Mucosa of rectum (tissue), 2 donors: ENCODE measurements around the gene C2CD2L.
"Not testable (repeated sequence)": the region's sequence is repeated elsewhere in the genome, so short reads cannot be mapped to it uniquely, and the experiment has no call there.

ENCODE experiments used
- H3K27ac ChIP-seq, 2 donors: one replicate each; pipeline ENCODE4 v1.7.0; 2013; ENCODE audit warnings: inconsistent platforms in 2 of 2, low read depth in 2 of 2, low read length in 2 of 2
- H3K27me3 ChIP-seq, 2 donors: one replicate each; pipeline ENCODE4 v1.7.0; 2013; ENCODE audit warnings: low read length in 2 of 2; ENCODE audit not compliant: control insufficient read depth in 2 of 2, insufficient read depth in 2 of 2
- H3K36me3 ChIP-seq, 2 donors: one replicate each; pipeline ENCODE4 v1.7.0; 2013; ENCODE audit warnings: low read length in 2 of 2; ENCODE audit not compliant: control insufficient read depth in 2 of 2, insufficient read depth in 2 of 2
- H3K4me1 ChIP-seq, 2 donors: one replicate each; pipeline ENCODE4 v1.7.0; 2013; ENCODE audit warnings: low read length in 2 of 2, mild to moderate bottlenecking in 1 of 2; ENCODE audit not compliant: control insufficient read depth in 2 of 2, insufficient read depth in 2 of 2
- H3K4me3 ChIP-seq, 2 donors: one replicate each; pipeline ENCODE4 v1.7.0; 2013; ENCODE audit warnings: low read length in 2 of 2
- H3K9ac ChIP-seq, 2 donors: one replicate each; pipeline ENCODE4 v1.7.0; 2013; ENCODE audit warnings: low read length in 2 of 2, low read depth in 1 of 2, mild to moderate bottlenecking in 1 of 2
- H3K9me3 ChIP-seq, 2 donors: one replicate each; pipeline ENCODE4 v1.7.0; 2013; ENCODE audit warnings: low read length in 2 of 2; ENCODE audit not compliant: control insufficient read depth in 2 of 2
- donor health status: healthy.
- donor health status: Normal muscosa, but diverticular disease.

C2CD2L gene

DNA sequence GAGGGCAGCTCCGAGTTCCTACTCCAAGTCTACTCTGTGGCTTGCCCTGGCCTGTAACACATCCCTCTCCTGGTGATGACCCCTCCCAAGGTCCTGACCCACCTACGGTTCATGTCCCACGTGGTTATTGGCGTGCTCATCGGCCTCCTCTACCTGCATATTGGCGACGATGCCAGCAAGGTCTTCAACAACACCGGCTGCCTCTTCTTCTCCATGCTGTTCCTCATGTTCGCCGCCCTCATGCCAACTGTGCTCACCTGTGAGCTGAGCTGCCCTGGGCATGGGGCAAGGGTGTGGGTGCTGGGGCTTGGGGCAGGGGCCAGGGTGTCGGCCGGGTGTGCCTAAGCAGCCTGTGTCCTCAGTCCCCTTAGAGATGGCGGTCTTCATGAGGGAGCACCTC is 51.3 kb downstream of the C2CD2L start:
- no peaks in the 10 kb centered on the region for H3K9me3 ChIP-seq
- peaks cover 3 to 8% of the 10 kb centered on the region in 2 donors for H3K27me3 ChIP-seq
- no peak overlapping the region for H3K27ac ChIP-seq
- H3K4me3 ChIP-seq: no peak overlapping the region
- H3K9ac ChIP-seq: no peak overlapping the region
- H3K36me3 ChIP-seq: no peaks in the 10 kb centered on the region
- no peaks in the 10 kb centered on the region for H3K4me1 ChIP-seq

GRCh38 chr11:119160151-119160550 is 53.0 kb downstream of the C2CD2L start:
- no peaks in the 10 kb centered on the region for H3K27me3 ChIP-seq
- no peak overlapping the region for H3K9ac ChIP-seq
- H3K4me3 ChIP-seq: no peak overlapping the region
- H3K27ac ChIP-seq: no peak overlapping the region
- H3K36me3 ChIP-seq: no peaks in the 10 kb centered on the region
- no peaks in the 10 kb centered on the region for H3K4me1 ChIP-seq
- no peaks in the 10 kb centered on the region for H3K9me3 ChIP-seq

- Histone ChIP-seq H3K9me3 (no peaks in the 10 kb centered on the region), H3K4me3 (no peak overlapping the region), H3K36me3 (no peaks in the 10 kb centered on the region), H3K27ac (no peak overlapping the region), H3K27me3 (no peaks in the 10 kb centered on the region), H3K9ac (no peak overlapping the region), H3K4me1 (no peaks in the 10 kb centered on the region)
Observed at GRCh38 chr11:119161871-119162270, 54.7 kb downstream of the C2CD2L start.

DNA sequence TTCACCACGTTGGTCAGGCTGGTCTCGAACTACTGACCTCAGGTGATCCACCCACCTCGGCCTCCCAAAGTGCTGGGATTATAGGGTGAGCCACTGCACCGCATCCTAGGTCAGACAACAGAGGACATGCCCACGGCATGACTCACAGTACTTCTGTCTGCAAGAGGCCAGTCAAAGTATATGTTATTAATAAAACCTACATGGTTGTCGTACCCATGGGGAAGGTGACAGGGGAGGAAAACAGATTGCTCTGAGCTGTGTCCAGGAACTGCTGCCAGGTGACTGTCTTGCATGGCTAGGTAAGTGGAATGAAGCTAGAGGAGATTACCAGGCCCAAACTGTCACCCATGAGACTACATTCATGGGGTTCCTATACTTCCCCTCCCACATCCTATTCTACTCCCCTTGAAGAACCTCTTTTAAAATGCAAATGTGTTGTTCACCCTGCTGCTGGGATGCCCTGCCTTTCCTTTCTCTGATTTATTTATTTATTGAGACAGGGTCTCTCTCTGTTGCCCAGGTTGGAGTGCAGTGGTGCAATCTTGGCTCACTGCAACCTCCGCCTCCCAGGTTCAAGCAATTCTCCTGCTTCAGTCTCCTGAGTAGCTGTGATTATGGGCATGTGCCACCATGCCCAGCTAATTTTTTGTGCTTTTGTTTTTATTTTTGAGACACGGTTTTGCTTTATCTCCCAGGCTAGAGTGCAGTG is 59.4 kb downstream of the C2CD2L start:
- Histone ChIP-seq H3K9ac (no peak overlapping the region), H3K4me1 (peaks cover 9 to 11% of the 10 kb centered on the region in 2 donors), H3K27me3 (no peaks in the 10 kb centered on the region), H3K9me3 (no peaks in the 10 kb centered on the region), H3K4me3 (no peak overlapping the region), H3K36me3 (no peaks in the 10 kb centered on the region), H3K27ac (no peak overlapping the region)

- H3K9me3 ChIP-seq, H3K4me3 ChIP-seq, H3K36me3 ChIP-seq, H3K9ac ChIP-seq, H3K27ac ChIP-seq, H3K27me3 ChIP-seq: not testable (repeated sequence)
- peaks cover 9 to 11% of the 10 kb centered on the region in 2 donors for H3K4me1 ChIP-seq
Observed at GRCh38 chr11:119167077-119167458, 59.9 kb downstream of the C2CD2L start.

DNA sequence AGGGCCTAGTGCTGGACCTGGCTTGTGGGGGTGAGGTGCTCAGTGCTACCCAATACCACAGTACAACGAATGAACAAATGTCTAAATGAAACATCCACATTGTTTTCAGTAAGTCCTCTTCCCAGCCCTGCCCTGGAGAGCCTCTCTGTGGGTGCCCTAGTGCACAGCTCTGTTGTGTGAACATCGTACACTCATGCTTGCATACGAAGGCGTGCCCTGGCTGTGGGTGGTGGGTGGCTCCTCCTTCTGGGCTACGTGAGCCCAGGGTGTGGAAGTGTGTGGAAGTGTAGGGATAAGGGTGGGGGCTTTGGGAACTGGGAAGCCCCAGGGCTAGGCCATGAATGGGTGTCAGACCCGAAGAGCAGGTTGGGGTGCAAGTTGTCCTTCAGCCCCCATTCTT is 60.8 kb downstream of the C2CD2L start:
- Histone ChIP-seq H3K4me3 (peak overlapping the region; percentile 84 to 86), H3K9ac (peak overlapping the region in 1 of 2 donors; percentile 86), H3K27me3 (no peaks in the 10 kb centered on the region), H3K27ac (peak overlapping the region; percentile 83 to 86), H3K4me1 (peaks cover 9 to 11% of the 10 kb centered on the region in 2 donors), H3K36me3 (no peaks in the 10 kb centered on the region), H3K9me3 (no peaks in the 10 kb centered on the region)
